Adipocyte (in vitro differentiated cells): Measurements from ENCODE around the gene TMEM116.

Source experiments
- DNase-seq: peaks from one replicate; pipeline ENCODE4 v3.0.0-alpha.2; 2015; ENCODE audit warnings: low read depth
- H3K27me3 ChIP-seq: replicated peaks from 2 replicates; pipeline ENCODE4 v1.7.0; 2013; ENCODE audit warnings: mild to moderate bottlenecking, low read length, moderate library complexity; ENCODE audit not compliant: control insufficient read depth, insufficient read depth
- H3K36me3 ChIP-seq: 2 replicates; pipeline ENCODE4 v1.7.0; 2013; ENCODE audit warnings: low read length, mild to moderate bottlenecking, moderate library complexity; ENCODE audit not compliant: control insufficient read depth, insufficient read depth, severe bottlenecking
- H3K4me1 ChIP-seq: 2 replicates; pipeline ENCODE4 v1.7.0; 2013; ENCODE audit warnings: mild to moderate bottlenecking, low read length, moderate library complexity; ENCODE audit not compliant: control insufficient read depth, insufficient read depth
- H3K4me3 ChIP-seq: 2 replicates; pipeline ENCODE4 v1.7.0; 2013; ENCODE audit warnings: mild to moderate bottlenecking, low read length, moderate library complexity
- H3K9ac ChIP-seq: 2 replicates; pipeline ENCODE4 v1.7.0; 2013; ENCODE audit warnings: mild to moderate bottlenecking, low read length, moderate library complexity
- H3K9me3 ChIP-seq: 2 replicates; pipeline ENCODE4 v1.7.0; 2013; ENCODE audit warnings: mild to moderate bottlenecking, low read length, moderate library complexity; ENCODE audit not compliant: control insufficient read depth

The TMEM116 gene

DNA sequence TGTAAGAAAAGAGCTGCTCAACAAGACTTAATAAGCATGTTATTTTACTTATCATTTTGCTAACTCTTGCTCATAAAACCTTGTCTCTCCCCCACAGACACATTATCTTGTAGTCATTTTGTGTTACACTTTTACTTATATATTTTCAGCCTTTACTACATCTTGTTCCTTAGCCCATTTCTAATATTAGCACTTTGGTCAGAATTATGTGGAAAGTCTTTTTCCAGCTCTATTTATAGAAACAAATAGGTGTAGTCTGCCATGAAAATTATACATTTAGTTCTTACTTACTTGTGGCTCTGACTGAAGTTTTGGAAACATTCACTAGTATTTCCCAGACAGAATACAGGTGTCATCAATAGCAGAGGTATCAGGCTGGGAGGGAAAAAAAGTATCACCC lies 76.1 kb downstream of the TMEM116 start:
- Histone ChIP-seq H3K9ac (no peak overlapping the region), H3K36me3 (peaks cover 4% of the 10 kb centered on the region), H3K9me3 (no peaks in the 10 kb centered on the region), H3K4me3 (no peak overlapping the region), H3K4me1 (no peaks in the 10 kb centered on the region), H3K27me3 (no peaks in the 10 kb centered on the region)
- DNase-seq: no peak

DNA sequence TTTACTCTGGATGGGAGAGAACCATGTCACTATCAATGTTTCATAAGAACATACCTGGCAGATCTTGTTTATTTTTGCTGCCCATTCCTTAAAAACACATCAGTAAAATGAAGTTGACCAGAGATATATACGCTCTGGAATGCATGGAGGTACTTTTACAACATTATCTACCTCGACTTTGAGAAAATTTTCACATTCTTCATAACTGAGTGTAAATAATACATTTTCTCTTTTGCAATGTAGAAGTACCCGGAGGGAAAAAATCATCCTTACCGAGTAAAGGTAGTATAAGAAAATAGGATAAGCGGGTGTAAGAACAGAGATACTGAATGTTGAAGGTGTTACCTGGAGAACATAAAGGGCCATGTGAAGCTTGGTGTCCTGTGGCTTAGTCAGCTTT lies 80.7 kb downstream of the TMEM116 start:
- H3K9ac ChIP-seq: no peak overlapping the region
- no peak overlapping the region for H3K4me3 ChIP-seq
- H3K27me3 ChIP-seq: no peaks in the 10 kb centered on the region
- no peak for DNase-seq
- H3K9me3 ChIP-seq: no peaks in the 10 kb centered on the region
- H3K4me1 ChIP-seq: no peaks in the 10 kb centered on the region
- peaks cover 4% of the 10 kb centered on the region for H3K36me3 ChIP-seq

DNA sequence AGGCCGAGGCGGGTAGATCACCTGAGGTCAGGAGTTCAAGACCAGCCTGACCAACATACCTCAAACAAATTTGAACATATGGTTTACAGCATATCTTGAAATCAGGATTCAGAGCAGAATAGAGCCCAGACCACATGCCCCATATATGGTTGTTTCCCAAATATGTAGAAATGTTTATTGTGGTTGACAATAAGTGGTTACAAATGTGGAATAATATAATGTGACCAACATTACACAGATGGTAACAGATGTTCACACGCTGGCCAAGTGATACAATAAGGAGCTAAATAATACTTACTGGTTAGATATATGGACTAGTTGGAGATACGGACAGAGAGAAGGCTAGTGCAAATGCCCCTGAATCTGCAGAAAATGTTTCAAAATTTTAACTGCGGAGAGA lies 85.6 kb downstream of the TMEM116 start:
- Histone ChIP-seq H3K9ac (no peak overlapping the region), H3K4me3 (no peak overlapping the region), H3K36me3 (peaks cover 3% of the 10 kb centered on the region), H3K4me1 (no peaks in the 10 kb centered on the region), H3K9me3 (no peaks in the 10 kb centered on the region), H3K27me3 (no peaks in the 10 kb centered on the region)
- peak; percentile 7 for DNase-seq

DNA sequence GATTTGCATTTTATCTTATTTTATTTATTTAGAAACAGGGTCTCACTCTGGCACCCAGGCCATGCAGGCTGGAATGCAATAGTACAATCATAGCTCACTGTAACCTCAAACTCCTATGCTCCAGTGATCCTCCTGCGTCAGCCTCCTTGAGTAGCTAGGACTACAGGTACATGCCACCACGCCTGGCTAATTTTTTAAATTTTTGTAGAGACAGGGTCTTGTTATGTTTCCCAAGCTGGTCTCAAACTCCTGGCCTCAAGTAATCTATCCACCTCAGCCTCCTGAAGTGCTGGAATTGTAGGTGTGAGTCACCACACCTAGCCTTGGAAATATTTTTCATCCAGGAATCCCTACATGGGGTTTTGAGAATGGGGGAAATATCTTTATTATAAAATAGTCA lies 86.3 kb downstream of the TMEM116 start:
- no peaks in the 10 kb centered on the region for H3K9me3 ChIP-seq
- H3K4me3 ChIP-seq: no peak overlapping the region
- H3K27me3 ChIP-seq: no peaks in the 10 kb centered on the region
- H3K4me1 ChIP-seq: no peaks in the 10 kb centered on the region
- H3K36me3 ChIP-seq: no peaks in the 10 kb centered on the region
- no peak for DNase-seq
- H3K9ac ChIP-seq: no peak overlapping the region

DNA sequence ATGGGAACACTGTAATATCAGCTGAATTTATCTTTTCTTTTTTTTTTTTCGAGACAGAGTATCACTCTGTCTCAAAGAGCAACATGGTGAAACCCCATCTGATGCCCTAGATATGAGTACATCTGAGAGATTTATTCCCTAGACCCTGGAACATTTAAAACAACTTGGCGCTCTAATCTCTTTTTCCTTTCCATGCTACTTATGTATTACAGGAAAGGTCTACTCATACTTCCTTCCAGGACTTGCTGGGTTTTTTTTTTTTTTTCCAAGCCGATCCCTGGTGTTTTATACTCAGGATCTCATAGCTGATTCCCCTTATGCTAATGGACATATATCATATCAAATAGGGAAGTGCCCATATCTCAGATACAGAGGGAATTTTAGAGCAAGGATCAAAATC lies 87.8 kb downstream of the TMEM116 start:
- no peaks in the 10 kb centered on the region for H3K27me3 ChIP-seq
- no peaks in the 10 kb centered on the region for H3K36me3 ChIP-seq
- no peaks in the 10 kb centered on the region for H3K4me1 ChIP-seq
- no peak for DNase-seq
- H3K9ac ChIP-seq: no peak overlapping the region
- H3K9me3 ChIP-seq: no peaks in the 10 kb centered on the region
- H3K4me3 ChIP-seq: no peak overlapping the region

DNA sequence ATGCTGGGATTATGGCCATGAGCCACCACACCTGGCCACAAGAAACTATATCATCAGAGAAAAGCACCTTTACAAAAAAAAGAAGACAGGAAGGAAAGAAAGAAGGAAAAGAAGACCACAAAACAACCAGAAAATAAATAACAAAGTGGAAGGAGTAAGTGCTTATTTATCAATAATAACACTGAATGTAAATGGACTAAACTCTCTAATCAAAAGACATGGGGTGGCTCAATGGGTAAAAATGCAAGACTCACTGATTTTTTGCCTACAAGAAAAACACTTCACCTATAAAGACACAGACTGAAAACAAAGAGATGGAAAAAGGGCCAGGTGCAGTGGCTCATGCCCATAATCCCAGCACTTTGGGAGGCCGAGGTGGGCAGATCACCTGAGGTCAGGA lies 105.2 kb downstream of the TMEM116 start:
- no peak overlapping the region for H3K4me3 ChIP-seq
- H3K9ac ChIP-seq: no peak overlapping the region
- DNase-seq: no peak
- H3K9me3 ChIP-seq: peaks cover 8% of the 10 kb centered on the region
- no peaks in the 10 kb centered on the region for H3K27me3 ChIP-seq
- no peaks in the 10 kb centered on the region for H3K4me1 ChIP-seq
- no peaks in the 10 kb centered on the region for H3K36me3 ChIP-seq

DNA sequence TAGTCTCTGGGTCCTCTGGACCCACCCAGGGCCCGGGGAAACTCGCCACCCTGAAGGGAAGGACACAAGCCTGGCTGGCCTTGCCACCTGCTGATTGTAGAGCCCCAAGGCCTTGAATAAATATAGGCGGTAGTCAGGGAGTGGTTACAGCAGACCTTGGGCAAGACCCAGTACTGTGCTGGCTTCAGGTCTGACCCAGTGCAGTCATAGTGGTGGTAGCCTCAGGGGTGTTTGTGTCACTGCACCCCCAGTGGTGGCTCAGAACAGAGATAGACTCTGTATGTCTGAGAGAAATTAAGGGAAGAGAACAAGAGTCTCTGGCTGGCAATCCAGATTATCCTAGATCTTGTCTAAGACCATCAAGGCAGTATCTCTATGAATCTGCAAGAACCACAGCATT lies 107.5 kb downstream of the TMEM116 start:
- Histone ChIP-seq H3K9me3 (peaks cover 8% of the 10 kb centered on the region), H3K9ac (no peak overlapping the region)

DNA sequence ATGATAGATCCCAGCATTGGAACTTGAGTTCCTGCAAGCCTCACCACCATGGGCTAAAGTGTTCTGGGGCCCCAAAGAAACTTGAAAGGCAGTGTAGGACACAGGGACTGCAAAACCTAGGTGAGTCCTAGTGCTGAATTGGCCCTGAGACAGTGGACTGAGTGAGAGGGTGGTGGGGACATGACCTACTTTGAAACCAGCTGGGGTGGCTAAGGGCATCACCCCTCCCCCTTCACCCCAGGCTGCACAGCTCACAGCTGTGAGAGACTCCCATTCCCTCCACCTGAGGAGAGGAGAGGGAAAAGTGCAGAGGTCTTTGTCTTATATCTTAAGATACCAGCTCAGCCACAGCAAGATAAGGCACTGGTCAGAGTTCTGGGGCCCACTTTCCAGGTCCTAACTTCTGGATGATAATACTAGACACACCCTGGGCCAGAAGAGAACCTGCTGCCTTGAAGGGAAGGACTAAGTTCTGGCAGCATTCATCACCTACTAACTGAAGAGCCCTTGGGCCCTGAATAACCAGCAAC lies 108.5 kb downstream of the TMEM116 start:
- no peaks in the 10 kb centered on the region for H3K27me3 ChIP-seq
- H3K36me3 ChIP-seq: peaks cover under 1% of the 10 kb centered on the region
- no peak overlapping the region for H3K4me3 ChIP-seq
- H3K9me3 ChIP-seq: peaks cover 8% of the 10 kb centered on the region
- no peaks in the 10 kb centered on the region for H3K4me1 ChIP-seq
- H3K9ac ChIP-seq: no peak overlapping the region
- no peak for DNase-seq

More for the DNA sequence above, 107.5 kb downstream of the TMEM116 start:
- DNase-seq: no peak
- H3K4me3 ChIP-seq: no peak overlapping the region
- H3K27me3 ChIP-seq: no peaks in the 10 kb centered on the region
- H3K4me1 ChIP-seq: no peaks in the 10 kb centered on the region
- H3K36me3 ChIP-seq: no peaks in the 10 kb centered on the region

DNA sequence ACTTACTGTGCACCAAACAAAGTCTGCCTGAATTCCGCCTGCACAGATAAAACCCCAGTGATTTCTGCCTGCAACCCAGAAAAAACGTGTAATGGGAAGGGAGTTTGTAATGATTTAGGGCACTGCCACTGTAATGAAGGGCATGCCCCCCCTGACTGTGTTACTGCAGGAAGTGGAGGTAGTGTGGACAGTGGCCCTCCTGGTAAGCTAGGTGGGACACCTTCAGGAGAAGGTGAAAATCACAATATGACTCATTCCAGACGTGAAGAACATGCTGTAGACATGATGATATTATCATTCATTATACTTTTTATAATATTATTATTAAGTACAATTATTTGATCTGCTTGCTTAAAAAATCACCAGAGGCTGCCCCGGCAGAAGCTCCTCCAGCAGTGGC lies 111.8 kb downstream of the TMEM116 start:
- Histone ChIP-seq H3K36me3 (peaks cover 17% of the 10 kb centered on the region), H3K4me1 (no peaks in the 10 kb centered on the region), H3K4me3 (no peak overlapping the region), H3K9me3 (no peaks in the 10 kb centered on the region), H3K27me3 (no peaks in the 10 kb centered on the region), H3K9ac (no peak overlapping the region)
- no peak for DNase-seq

DNA sequence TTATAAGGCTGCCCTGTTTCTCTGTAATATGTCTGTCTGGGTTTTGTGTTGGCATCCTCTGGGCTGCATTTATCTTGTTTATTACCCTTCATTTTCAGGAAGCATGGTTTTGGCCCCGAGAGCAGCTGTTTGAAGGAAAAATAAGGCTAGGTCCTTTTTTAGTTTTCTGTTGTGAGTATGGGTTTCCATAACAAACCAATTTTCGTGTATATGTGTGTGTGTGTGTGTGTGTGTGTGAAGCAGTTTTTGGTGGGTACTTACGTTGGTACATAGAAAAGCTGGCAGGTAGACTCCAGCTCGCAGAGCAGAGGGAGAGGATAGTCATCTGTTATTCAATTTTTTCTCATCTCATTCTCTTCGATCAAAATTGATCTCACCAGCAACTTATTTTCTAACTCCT lies 118.4 kb downstream of the TMEM116 start:
- peaks cover 71% of the 10 kb centered on the region for H3K36me3 ChIP-seq
- H3K27me3 ChIP-seq: no peaks in the 10 kb centered on the region

DNA sequence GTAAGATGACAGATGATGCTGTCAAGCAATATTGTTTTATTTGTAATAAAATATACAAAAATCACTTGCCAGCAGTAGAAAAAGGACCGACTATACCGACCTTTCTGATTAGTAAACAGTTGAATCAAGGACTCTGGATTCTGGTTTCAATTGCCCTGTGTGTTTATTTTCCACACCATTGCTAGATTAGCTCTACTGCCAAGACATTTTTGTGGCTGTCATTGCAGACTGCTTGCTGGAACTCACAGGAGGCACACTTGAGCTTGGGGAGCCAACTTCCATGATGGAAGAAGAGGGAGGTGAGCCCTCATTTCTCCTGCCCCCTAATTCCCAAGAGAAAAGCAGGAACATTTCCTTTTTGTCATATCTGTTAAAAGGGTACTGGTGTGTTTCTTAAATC lies 119.7 kb downstream of the TMEM116 start:
- H3K9me3 ChIP-seq: no peaks in the 10 kb centered on the region
- H3K27me3 ChIP-seq: no peaks in the 10 kb centered on the region
- peaks cover 77% of the 10 kb centered on the region for H3K36me3 ChIP-seq
- H3K4me3 ChIP-seq: no peak overlapping the region
- H3K9ac ChIP-seq: no peak overlapping the region
- peak; percentile 8 for DNase-seq
- no peaks in the 10 kb centered on the region for H3K4me1 ChIP-seq

More for the DNA sequence above, 118.4 kb downstream of the TMEM116 start:
- no peak for DNase-seq
- Histone ChIP-seq H3K4me3 (no peak overlapping the region), H3K9me3 (no peaks in the 10 kb centered on the region), H3K9ac (no peak overlapping the region), H3K4me1 (no peaks in the 10 kb centered on the region)
